ENCODE data around the gene CPEB1.
"Not testable (repeated sequence)": the region's sequence is repeated elsewhere in the genome, so short reads cannot be mapped to it uniquely, and the experiment has no call there.

The CPEB1 gene

GRCh38 chr15:82502700-82503339, 144.3 kb downstream of the CPEB1 start:
- DNase-seq = not testable (repeated sequence)

GRCh38 chr15:82500772-82501171, 146.4 kb downstream of the CPEB1 start:
- not testable (repeated sequence) for DNase-seq

GRCh38 chr15:82497978-82498377, 149.2 kb downstream of the CPEB1 start:
- DNase-seq = not testable (repeated sequence)
